Measurements from ENCODE around the gene EEPD1. TPM values are rescaled to one million over a fixed set of nuclear protein-coding genes. Genes with fewer than 3 reads are reported as not detected.

Gene EEPD1
- total RNA-seq, 1 donor from 2014 or later = 5.4 TPM

DNA sequence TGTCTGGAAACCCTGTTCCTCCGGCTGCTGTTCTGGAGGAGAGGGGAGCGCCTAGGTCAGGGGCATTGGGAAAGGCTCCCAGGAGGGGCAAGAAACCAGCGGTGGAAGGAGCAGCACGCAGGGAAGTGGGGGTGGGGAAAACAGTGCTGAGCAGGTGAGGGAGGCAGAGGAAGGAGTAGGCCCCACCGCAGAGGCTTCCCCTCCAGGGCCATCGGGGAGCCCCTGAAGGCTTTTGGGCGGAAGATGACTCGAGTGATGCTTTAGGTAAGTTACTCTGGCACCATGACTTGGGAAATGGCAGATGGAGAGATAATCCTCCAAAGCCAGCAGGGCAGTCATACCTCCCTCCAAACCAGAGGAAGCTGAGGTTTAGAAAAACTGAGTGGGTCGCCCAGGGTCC is 130.1 kb downstream of the EEPD1 start:
- Mint-ChIP-seq H3K4me1 (ENCODE audit: low read depth, unreplicated experiment) (peaks cover 41% of the 10 kb centered on the region), H3K9me3 (ENCODE audit: unreplicated experiment) (no peaks in the 10 kb centered on the region), H3K27ac (ENCODE audit: unreplicated experiment) (no peak overlapping the region), H3K27me3 (ENCODE audit: low read depth, unreplicated experiment) (no peaks in the 10 kb centered on the region), H3K4me3 (ENCODE audit: unreplicated experiment) (no peak overlapping the region), H3K36me3 (ENCODE audit: low read depth, unreplicated experiment) (peaks cover 2% of the 10 kb centered on the region)
- H3K4me1 ChIP-seq (ENCODE audit: insufficient read depth, low read length) = peaks cover 33% of the 10 kb centered on the region
- H2AFZ ChIP-seq (ENCODE audit: low read depth, low read length) = no peak overlapping the region
- H3K9me3 ChIP-seq (ENCODE audit: insufficient read depth, low read depth, low read length) = no peaks in the 10 kb centered on the region
- no peaks in the 10 kb centered on the region for H3K36me3 ChIP-seq (ENCODE audit: insufficient read depth, low read length)
- no peak overlapping the region for H3K27ac ChIP-seq (ENCODE audit: low read depth, low read length)
- TF ChIP-seq CTCF (IDR thresholded peaks at IDR 0.05; ENCODE audit: insufficient read depth, low read depth, low read length) (no peak), EZH2 (IDR thresholded peaks at IDR 0.05; ENCODE audit: insufficient read depth, low read length) (no peak)
- no peak for DNase-seq (ENCODE audit: low read depth)
- no peak overlapping the region for H3K9ac ChIP-seq (ENCODE audit: low read length)
- FAIRE-seq = no peak
- no peaks in the 10 kb centered on the region for H3K79me2 ChIP-seq (ENCODE audit: insufficient read depth, low read length)
- no peaks in the 10 kb centered on the region for H4K20me1 ChIP-seq (ENCODE audit: insufficient read depth, low read length)
- H3K4me3 ChIP-seq (ENCODE audit: insufficient read depth, low read depth, low read length) = no peak overlapping the region
- H3K4me2 ChIP-seq (ENCODE audit: low read length) = no peak overlapping the region
- no peaks in the 10 kb centered on the region for H3K27me3 ChIP-seq (ENCODE audit: insufficient read depth, low read length)

DNA sequence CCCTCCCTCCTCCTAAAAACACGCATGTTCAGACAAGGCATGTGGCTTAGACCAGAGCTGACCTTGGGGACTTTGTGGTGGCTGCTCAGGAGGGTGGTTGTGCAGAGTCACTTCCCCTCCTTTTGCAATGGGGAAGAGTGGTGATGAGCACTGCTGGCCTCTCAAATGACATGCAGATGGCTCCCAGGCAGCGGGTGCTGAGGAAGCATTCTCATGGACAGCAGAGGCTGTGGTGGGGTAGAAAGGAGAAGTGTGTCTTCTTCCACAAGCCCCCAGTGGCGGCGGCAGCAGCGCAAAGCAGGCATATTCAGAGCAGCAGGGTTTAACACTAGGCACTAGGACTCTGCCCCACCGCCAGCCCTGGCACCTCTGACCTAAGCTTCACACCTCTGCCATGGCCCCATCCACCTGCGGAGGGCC is 130.7 kb downstream of the EEPD1 start:
- Histone ChIP-seq H3K4me1 (ENCODE audit: insufficient read depth, low read length) (peaks cover 28% of the 10 kb centered on the region), H2AFZ (ENCODE audit: low read depth, low read length) (no peak overlapping the region), H3K27me3 (ENCODE audit: insufficient read depth, low read length) (no peaks in the 10 kb centered on the region), H3K27ac (ENCODE audit: low read depth, low read length) (no peak overlapping the region), H3K4me2 (ENCODE audit: low read length) (no peak overlapping the region), H3K36me3 (ENCODE audit: insufficient read depth, low read length) (no peaks in the 10 kb centered on the region), H3K79me2 (ENCODE audit: insufficient read depth, low read length) (no peaks in the 10 kb centered on the region), H3K9me3 (ENCODE audit: insufficient read depth, low read depth, low read length) (no peaks in the 10 kb centered on the region), H4K20me1 (ENCODE audit: insufficient read depth, low read length) (no peaks in the 10 kb centered on the region), H3K9ac (ENCODE audit: low read length) (no peak overlapping the region), H3K4me3 (ENCODE audit: insufficient read depth, low read depth, low read length) (no peak overlapping the region)
- Mint-ChIP-seq H3K9me3 (ENCODE audit: unreplicated experiment) (no peaks in the 10 kb centered on the region), H3K4me1 (ENCODE audit: low read depth, unreplicated experiment) (peaks cover 39% of the 10 kb centered on the region), H3K4me3 (ENCODE audit: unreplicated experiment) (no peak overlapping the region), H3K27ac (ENCODE audit: unreplicated experiment) (no peak overlapping the region), H3K36me3 (ENCODE audit: low read depth, unreplicated experiment) (peaks cover 2% of the 10 kb centered on the region), H3K27me3 (ENCODE audit: low read depth, unreplicated experiment) (no peaks in the 10 kb centered on the region)
- FAIRE-seq (no peak), DNase-seq (ENCODE audit: low read depth) (no peak)
- TF ChIP-seq EZH2 (IDR thresholded peaks at IDR 0.05; ENCODE audit: insufficient read depth, low read length) (no peak), CTCF (IDR thresholded peaks at IDR 0.05; ENCODE audit: insufficient read depth, low read depth, low read length) (no peak)

DNA sequence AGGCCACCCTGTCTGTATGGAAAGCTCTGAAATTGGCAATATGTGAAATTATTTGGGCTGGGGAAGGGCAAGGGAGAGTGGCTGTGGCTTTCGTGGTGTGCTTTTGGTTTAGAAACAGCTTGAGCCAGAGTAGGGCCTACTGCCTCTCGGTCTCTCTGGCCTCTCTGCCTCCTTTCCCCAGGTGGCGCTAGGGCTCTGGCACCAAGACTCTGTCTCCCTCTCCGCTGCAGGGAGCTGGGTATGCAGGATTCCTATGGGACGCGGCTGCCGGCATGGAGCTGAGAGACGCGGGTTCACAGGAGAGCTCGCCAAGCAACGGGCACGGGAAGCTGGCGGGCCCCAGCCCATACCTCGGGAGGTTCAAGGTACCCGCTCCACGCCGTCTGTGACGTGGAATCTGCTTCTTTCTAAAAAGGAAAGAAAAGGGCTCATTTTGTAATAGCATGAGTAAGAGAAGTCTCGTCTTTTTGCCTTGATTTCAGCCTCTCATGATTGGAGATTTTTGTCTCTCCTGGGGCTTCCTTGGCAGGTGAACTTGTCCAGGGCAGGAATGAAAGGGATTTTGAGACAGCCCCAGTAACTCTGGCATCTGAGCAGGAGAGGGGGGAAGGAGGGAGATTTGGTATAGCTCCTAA is 131.5 kb downstream of the EEPD1 start:
- H3K9ac ChIP-seq (ENCODE audit: low read length) = no peak overlapping the region
- peaks cover 4% of the 10 kb centered on the region for H3K36me3 Mint-ChIP-seq (ENCODE audit: low read depth, unreplicated experiment)
- no peak overlapping the region for H3K4me3 Mint-ChIP-seq (ENCODE audit: unreplicated experiment)
- H3K9me3 Mint-ChIP-seq (ENCODE audit: unreplicated experiment) = no peaks in the 10 kb centered on the region
- H3K79me2 ChIP-seq (ENCODE audit: insufficient read depth, low read length) = no peaks in the 10 kb centered on the region
- no peaks in the 10 kb centered on the region for H3K27me3 Mint-ChIP-seq (ENCODE audit: low read depth, unreplicated experiment)
- H3K4me2 ChIP-seq (ENCODE audit: low read length) = no peak overlapping the region
- no peak overlapping the region for H3K27ac Mint-ChIP-seq (ENCODE audit: unreplicated experiment)
- no peaks in the 10 kb centered on the region for H3K27me3 ChIP-seq (ENCODE audit: insufficient read depth, low read length)
- no peak overlapping the region for H3K27ac ChIP-seq (ENCODE audit: low read depth, low read length)
- H3K4me3 ChIP-seq (ENCODE audit: insufficient read depth, low read depth, low read length) = no peak overlapping the region
- no peak for FAIRE-seq
- H4K20me1 ChIP-seq (ENCODE audit: insufficient read depth, low read length) = no peaks in the 10 kb centered on the region
- H3K4me1 ChIP-seq (ENCODE audit: insufficient read depth, low read length) = peaks cover 27% of the 10 kb centered on the region
- no peaks in the 10 kb centered on the region for H3K9me3 ChIP-seq (ENCODE audit: insufficient read depth, low read depth, low read length)
- no peaks in the 10 kb centered on the region for H3K36me3 ChIP-seq (ENCODE audit: insufficient read depth, low read length)
- no peak overlapping the region for H2AFZ ChIP-seq (ENCODE audit: low read depth, low read length)
- H3K4me1 Mint-ChIP-seq (ENCODE audit: low read depth, unreplicated experiment) = peaks cover 30% of the 10 kb centered on the region
- DNase-seq (ENCODE audit: low read depth) = no peak
- TF ChIP-seq CTCF (IDR thresholded peaks at IDR 0.05; ENCODE audit: insufficient read depth, low read depth, low read length) (no peak), EZH2 (IDR thresholded peaks at IDR 0.05; ENCODE audit: insufficient read depth, low read length) (no peak)

Measured in astrocyte (in vitro differentiated cells and primary cell).